GM19467 (cell line): ENCODE results near the gene DPRX.

Experiments used
- ATAC-seq: cut with Tn5 transposase; IDR thresholded peaks from one replicate; pipeline ENCODE4 v1.9.1; 2021; ENCODE audit warnings: mild to moderate bottlenecking, moderate library complexity; ENCODE audit not compliant: unreplicated experiment

The DPRX gene

DNA sequence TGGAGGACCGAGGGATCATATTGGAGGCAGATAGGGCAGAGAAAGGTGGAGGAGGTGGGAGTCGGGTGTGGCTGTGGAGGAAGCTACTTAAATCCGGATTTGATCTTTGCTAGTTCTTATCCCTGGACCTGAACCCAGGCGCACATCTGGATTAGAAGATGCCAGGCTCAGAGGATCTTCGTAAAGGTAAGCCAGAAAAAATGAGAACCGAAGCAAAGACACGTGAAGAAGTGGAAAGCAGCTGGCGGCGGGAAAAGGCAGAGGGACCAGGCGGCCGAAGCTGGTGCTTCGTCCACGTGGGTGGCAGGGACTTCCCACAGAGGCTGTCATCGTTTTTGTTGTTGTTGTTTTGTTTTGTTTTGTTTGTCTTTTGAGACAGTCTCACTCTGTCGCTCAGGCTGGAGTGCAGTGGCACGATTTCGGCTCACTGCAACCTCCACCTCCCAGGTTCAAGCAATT, at the start of gene DPRX:
TSS of gene DPRX (plus strand) at position 51 of the 459 bp plus-strand sequence. CDS start at position 159, 108 bp downstream.
- no peak for ATAC-seq

GRCh38 chr19:53583181-53583580, 48.6 kb upstream of the DPRX start:
- no peak for ATAC-seq

DNA sequence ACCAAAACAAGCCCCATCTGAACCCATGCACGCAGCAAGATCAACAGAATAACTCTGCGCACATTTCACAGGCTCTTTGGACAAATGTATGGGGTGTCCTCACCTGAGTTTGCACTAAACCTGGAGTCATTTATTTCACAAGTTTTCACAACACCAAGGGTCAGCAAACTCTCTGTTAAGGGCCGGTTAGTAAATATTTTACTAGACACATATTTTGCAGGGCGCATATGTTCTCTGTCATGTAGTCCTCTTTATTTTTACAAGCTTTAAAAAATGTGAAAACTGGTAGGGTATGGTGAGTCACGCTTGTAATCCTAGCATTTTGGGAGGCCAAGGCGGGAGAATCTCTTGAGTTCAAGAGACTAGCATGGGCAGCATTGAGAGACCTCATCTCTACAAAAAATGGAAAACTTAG, 45.5 kb upstream of the DPRX start:
- no peak for ATAC-seq

- ATAC-seq, result no peak
These were observed 36.8 kb upstream of the DPRX start for GRCh38 chr19:53594811-53595509.

GRCh38 chr19:53595510-53595867, 36.3 kb upstream of the DPRX start:
- ATAC-seq, result no peak

DNA sequence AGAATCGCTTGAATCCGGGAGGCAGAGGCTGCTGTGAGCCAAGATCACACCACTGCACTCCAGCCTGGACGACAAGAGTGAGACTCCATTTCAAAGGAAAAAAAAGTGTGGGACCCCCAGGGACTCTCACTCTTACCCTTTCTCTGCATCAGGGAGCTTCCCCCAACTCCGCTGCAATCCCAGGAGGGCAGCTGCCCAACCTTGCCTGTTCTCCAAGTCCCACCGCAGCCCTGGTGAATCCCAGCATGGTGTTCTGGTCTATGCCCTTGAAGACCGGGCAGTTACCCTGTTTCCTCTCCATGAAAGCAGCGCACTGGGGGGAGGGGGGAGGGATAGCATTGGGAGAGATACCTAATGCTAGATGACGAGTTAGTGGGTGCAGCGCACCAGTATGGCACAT, 35.7 kb upstream of the DPRX start:
- no peak for ATAC-seq

DNA sequence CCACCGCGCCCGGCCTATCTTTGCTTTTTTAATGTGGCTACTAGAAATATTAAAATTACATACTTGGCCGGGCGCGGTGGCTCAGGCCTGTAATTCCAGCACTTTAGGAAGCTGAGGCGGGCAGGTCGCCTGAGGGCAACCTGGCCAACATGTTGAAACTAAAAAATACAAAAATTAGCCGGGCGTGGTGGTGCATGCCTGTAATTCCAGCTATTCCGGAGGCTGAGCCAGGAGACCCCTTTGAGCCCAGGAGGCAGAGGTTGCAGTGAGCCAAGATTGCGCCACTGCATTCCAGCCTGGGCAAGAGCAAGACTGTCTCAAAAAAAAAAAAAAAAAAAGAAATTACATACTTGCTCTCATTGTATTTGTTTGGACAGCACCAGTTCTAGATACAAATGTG, 34.8 kb upstream of the DPRX start:
- ATAC-seq, result no peak

DNA sequence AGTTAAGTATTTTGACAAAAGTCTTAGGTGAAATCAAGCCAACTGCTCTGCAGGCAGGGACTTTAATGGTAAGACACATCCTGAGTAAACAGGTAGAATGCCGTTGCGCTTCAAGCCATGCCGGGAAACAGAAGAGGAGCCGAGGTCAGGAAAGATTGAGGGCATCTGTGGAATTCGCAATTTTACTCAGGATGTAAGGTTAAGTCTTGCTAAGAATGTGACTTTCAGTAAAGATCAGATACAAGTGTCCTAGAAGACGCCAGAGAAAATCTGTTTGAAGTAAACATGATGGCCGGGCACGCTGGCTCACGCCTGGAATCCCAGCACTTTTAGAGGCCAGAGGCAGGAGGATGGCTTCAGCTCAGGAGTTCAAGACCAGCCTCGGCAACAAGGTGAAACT, 33.4 kb upstream of the DPRX start:
- no peak for ATAC-seq

DNA sequence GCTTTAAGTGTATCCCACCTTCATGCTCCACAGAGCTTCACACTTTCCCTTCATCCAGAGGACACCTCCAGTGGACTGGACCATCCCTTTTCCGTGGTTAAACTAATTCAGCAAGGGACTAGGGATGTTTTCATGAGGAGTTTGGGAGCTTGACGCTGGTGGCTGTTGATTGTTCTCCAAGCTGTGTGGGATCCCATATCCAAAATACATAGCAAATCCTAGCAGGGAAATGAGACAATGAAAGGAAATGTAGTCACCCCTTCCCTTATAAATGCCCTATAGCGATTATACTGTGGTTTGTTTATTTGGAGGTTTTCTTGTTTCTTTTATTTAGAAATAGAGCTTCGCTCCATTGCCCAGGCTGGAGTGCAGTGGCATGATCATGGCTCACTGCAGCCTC, 31.6 kb upstream of the DPRX start:
- ATAC-seq, result no peak

GRCh38 chr19:53606031-53606430, 25.8 kb upstream of the DPRX start:
- no peak for ATAC-seq

DNA sequence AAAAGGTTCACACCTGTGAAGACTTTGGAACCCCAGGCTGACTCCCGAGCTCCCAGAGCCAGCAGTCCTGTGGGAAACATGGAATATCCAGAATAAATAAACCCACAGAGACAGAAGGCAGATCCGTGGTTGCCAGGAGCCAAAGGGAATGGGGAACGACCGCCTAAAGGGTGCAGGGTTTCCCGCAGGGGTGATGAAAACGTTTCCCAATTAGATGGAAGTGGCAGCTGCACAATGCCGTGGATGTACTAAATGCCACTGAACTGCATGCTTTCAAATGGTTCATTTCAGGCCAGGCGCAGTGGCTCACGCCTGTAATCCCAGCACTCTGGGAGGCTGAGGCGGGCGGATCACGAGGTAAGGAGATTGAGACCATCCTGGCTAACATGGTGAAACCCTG, 23.4 kb upstream of the DPRX start:
- no peak for ATAC-seq

- no peak for ATAC-seq
These were observed 18.9 kb upstream of the DPRX start for GRCh38 chr19:53612762-53613526.

- ATAC-seq, result no peak
These were observed 9.7 kb upstream of the DPRX start for GRCh38 chr19:53621885-53622740.

DNA sequence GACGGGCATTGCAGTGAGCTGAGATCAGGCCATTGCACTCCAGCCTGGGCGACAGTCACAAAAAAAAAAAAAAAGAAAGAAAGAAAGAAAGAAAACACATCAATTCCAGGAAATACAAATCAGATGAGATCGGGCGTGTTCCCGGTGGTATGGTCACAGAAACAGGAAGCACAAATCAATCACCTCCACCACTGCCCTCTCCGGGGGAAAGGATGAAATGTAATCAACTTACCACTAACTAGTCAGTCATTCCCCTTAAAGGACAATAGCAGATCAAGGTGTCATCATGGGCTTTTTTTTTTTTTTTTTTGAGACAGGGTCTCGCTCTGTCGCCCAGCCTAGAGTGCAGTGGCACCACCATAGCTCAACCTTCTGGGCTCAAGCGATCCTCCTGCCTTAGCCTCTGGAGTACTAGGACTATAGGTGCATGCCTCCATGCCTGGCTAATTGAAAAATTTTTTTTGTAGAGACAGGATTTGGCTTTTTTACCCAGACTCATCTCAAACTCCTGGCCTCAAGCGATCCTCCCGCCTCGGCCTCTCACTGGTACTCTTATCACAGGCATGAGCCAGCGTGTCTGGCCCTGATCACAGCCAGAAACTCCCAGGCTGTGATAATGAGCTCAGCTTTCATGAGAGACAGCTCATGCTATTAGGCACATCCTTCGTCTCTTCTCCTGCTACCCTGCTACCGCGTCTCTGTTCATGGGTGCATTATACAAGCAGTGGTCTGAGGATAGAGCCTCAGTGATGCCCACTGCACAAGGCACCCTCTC, 6.8 kb upstream of the DPRX start:
- no peak for ATAC-seq

- no peak for ATAC-seq
These were observed 5.3 kb upstream of the DPRX start for GRCh38 chr19:53626486-53626885.

DNA sequence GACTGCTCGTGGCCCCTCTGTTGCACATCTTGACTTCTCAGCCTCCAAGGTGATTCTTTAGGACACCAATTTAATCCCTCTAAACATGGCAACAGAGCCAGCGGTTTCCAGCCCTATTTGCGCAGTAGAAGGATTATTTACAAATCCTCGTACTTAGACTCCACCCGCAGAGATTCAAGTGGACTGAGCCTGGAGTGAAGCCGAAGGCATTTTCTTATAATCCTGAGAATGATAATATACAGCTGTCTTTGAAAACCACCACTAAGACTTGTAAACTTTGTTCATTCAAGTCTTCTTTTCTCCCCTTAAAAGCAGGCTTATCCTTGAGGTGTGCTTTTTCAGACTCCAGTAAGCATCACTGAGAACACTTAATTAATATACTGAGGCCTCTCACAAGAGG, 4.8 kb upstream of the DPRX start:
- ATAC-seq, result no peak

DNA sequence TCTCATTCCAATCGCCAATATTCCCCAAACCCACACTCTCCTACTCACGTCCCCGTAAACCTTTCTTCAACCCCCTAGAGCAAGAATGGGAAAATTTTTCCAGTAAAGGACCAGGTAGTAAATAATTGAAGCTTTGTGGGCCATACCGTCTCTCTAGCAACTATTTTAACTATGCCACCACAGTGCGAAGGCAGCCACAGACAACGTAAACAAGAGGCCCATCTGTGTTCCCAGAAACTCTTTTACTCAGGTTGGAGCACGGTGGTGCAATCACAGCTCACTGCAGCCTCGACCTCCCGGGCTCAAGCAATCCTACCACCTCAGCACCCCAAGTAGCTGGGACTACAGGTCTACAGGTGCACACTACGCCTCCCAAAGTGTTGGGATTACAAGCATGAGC, 3.0 kb downstream of the DPRX start:
- ATAC-seq, result no peak

DNA sequence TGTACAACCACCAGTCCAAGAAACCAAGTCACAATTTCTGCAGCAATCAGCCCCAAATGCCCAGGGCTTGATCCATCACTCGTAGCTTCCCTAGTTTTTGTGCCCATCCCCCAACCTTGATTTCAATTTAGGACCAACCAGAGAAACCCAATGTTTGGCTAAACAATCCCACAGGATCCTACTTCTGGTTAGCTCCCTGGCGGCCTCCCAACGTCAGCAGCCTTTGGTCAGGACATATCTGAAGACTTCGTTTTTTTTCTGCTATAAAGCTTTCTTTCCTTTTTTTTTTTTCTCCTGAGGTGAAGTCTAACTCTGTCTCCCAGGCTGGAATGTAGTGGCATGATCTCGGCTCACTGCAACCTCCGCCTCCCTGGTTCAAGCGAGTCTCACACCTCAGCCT, 7.7 kb downstream of the DPRX start:
- no peak for ATAC-seq

GRCh38 chr19:53642381-53643099, 10.7 kb downstream of the DPRX start:
- no peak for ATAC-seq
